ENCODE measurements around the gene GFOD1. TPM values are rescaled to one million over a fixed set of nuclear protein-coding genes. Genes with fewer than 3 reads are reported as not detected.
A peak's percentile ranks its signal among the peaks of the same experiment; 100 is the strongest.

Gene GFOD1
- polyA plus RNA-seq (ENCODE audit: insufficient read length in 3 of 3) = 1 to 10 TPM; 1.7 to 2.2 (median 1.9) TPM
- long read RNA-seq, donor 1 = 0 reads
- long read RNA-seq, donor 2 = 0 reads
- long read RNA-seq, donor 3 = 0 reads
- long read RNA-seq, donor 4 = 0 reads
- long read RNA-seq, donor 5 = 0 reads
- long read RNA-seq, donor 6 = 0 reads
- long read RNA-seq, donor 7 = 0 reads
- long read RNA-seq, donor 8 = 0 reads
- long read RNA-seq, donor 9 = 0 reads
- long read RNA-seq, donor 10 = 0 reads
- long read RNA-seq, donor 11 = 0 reads
- long read RNA-seq, donor 12 = 0 reads
- long read RNA-seq, donor 13 = 0 reads
- long read RNA-seq, donor 14 = 0 reads
- long read RNA-seq, donor 15 = 0 reads
- long read RNA-seq, donor 16, full-length matches to known transcripts = 2 of 2 reads
- long read RNA-seq, donor 16, partial matches to known transcripts = 0 of 2 reads
- long read RNA-seq, donor 16, other reads (novel, unspliced or antisense) = 0 of 2 reads

DNA sequence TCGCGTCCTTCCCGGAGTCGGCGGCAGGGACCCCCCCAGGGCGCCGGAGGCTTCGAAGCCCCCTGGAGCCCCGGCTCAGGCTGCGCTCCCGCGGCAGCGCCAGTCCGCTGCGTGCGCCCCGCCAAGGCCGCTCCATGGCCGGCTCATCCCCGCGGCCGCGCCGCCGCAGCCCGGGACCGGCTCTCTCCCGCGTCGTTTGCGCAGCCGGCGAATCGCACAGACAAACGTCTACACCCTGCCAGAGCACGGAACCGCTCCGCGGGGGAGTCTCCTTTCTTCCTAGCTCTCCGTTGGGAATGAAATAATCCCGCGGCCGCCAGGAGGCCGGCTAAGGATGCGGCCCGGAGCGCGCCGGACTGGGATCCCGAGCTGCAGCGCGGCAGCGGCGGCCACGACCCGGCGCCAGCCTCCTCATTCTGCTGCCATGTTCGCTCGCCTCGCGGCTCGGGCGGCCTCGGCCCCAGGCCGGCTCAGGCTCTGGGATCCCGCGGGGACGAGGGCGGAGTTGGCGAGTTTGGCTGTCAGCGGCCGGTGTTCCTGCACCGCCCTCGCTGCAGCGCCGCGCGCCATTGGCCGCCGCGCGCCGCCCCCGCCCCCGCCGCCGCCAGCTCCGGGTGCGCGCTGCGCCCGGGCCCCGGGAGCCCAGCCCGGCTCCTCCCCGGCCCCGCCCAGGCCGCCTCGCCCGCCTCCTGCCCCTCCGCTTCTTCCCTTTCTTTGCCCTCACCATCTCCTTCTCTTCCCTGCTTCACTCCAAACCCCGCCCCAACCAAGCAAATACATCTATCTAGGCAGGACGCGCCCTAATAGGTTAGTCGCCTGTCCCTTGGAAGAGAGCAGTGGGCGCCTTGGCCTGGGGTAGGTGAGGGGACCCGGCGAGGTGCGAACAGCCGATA is at the start of gene GFOD1:
TSS of gene GFOD1 (minus strand) at position 479 of the 893 bp plus-strand sequence. CDS start 710 bp downstream, outside the sequence.
- DNase-seq (ENCODE audit: extremely low read depth in 1 of 11, low read depth in 9 of 11, low spot score in 4 of 11) = peak in 9 of 11 donors; percentile 33 to 72 (median 66)

DNA sequence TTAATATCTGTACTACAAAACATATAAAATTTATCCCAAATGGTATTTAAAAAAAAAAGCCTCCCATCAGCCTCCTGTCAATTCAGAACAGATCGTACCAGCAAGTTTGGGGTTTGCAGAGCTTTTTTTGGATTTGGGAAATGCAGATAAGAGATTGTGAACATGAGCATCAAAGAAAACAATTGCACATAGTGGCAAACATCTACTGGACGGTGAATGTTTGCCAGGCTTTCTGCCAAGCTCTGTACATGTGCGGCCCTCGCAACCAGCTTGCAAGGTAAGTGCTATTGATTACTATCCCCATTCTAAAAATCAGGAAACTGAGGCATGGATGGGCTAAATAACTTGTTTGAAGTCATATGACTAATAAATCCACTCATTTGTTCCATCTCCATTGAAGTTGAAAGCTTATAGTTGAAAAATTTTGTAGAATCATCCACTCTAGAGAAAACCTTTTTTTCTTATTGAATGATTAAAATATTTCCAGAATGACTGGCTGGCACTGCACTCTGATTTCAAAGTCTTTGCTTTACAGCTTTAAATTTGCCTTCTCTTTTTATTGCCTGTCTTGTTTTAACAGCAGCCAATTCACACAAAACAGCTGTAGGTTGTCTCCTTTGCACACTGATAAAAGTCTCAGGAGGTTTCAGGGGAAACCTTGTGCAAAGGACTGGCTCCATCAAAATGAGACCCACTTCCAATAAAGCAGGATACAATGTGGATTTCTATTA is 49.6 kb upstream of the GFOD1 start:
- no peak for DNase-seq (ENCODE audit: extremely low read depth in 1 of 11, low read depth in 9 of 11, low spot score in 4 of 11)

GRCh38 chr6:13535306-13535705 is 47.9 kb upstream of the GFOD1 start:
- no peak for DNase-seq (ENCODE audit: extremely low read depth in 1 of 11, low read depth in 9 of 11, low spot score in 4 of 11)

- DNase-seq (ENCODE audit: extremely low read depth in 1 of 11, low read depth in 9 of 11, low spot score in 4 of 11) = no peak
Observed at GRCh38 chr6:13534536-13534935, 47.1 kb upstream of the GFOD1 start.

- no peak for DNase-seq (ENCODE audit: extremely low read depth in 1 of 11, low read depth in 9 of 11, low spot score in 4 of 11)
Observed at GRCh38 chr6:13531956-13532355, 44.6 kb upstream of the GFOD1 start.

- no peak for DNase-seq (ENCODE audit: extremely low read depth in 1 of 11, low read depth in 9 of 11, low spot score in 4 of 11)
Observed at GRCh38 chr6:13528777-13529343, 41.5 kb upstream of the GFOD1 start.

GRCh38 chr6:13528232-13528631 is 40.8 kb upstream of the GFOD1 start:
- DNase-seq (ENCODE audit: extremely low read depth in 1 of 11, low read depth in 9 of 11, low spot score in 4 of 11) = no peak

- no peak for DNase-seq (ENCODE audit: extremely low read depth in 1 of 11, low read depth in 9 of 11, low spot score in 4 of 11)
Observed at GRCh38 chr6:13527671-13528056, 40.3 kb upstream of the GFOD1 start.

- no peak for DNase-seq (ENCODE audit: extremely low read depth in 1 of 11, low read depth in 9 of 11, low spot score in 4 of 11)
Observed at GRCh38 chr6:13526727-13527670, 39.6 kb upstream of the GFOD1 start.

- DNase-seq (ENCODE audit: extremely low read depth in 1 of 11, low read depth in 9 of 11, low spot score in 4 of 11) = no peak
Observed at GRCh38 chr6:13526357-13526726, 38.9 kb upstream of the GFOD1 start.

DNA sequence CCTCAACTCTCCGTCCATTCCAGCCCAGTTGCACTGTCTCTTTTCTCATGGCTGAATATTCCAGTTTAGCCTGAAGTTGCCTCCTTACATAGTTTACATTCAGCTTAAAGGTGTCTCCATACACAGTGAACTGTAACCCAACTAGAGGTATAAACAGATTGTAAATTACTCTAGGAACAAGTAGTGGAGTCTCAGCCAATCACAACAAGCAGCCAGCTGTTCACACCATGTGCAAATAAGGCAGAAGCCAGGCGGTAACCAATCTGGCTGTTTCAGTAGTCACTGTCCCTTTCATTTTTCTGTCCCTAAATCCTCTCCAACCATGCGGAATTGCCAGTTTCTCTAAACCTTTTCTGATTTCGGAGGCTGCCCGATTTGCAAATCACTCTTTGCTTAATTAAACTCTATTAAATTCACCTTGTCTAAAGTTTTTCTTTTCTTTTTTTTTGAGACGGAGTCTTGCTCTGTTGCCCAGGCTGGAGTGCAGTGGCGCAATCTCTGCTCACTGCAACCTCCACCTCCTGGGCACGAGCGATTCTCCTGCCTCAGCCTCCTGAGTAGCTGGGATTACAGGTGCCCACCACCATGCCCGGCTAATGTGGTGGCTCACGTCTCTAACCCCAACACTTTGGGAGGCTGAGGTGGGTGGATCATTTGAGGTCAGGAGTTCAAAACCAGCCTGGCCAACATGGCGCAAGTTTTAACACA is 37.6 kb upstream of the GFOD1 start:
- no peak for DNase-seq (ENCODE audit: extremely low read depth in 1 of 11, low read depth in 9 of 11, low spot score in 4 of 11)

DNA sequence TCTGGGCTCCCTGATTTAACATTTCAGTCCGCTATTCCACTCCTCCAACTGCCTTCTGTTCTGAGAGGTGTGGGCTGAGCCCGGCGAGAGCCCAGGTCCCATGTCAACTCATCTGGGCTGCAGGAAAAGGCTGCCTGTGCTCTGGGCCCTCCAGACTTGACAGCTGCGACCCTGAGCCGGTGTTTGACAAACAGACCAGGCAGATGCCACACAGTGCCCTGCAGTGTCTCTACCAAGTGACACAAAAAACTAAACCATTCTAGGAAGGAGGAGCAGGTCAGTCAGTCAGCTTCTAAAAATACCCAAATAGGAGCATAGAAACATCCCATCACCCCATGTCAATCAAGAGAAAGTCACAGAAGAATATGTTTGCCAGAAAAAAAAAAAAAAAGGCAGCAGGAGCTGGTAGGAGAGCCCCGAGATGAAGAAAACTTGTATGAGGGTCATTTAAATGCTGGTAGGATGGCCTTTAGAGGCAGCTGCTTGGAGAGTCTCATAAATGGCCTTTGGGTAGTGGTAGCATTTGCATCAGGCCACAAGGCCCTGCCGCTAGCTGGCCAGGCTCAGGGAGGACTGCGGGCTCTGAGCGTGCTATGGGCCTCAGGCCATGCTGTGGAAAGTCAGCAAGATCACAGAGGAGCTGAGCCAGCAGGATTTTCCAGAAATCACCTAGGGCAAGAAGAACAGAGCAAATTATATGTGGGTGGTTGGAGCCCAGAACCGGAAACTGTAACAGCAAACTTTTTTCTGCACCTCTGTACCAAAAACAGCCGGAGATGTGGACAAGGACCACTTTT is 36.6 kb upstream of the GFOD1 start:
- DNase-seq (ENCODE audit: extremely low read depth in 1 of 11, low read depth in 9 of 11, low spot score in 4 of 11) = no peak

- DNase-seq (ENCODE audit: extremely low read depth in 1 of 11, low read depth in 9 of 11, low spot score in 4 of 11) = no peak
Observed at GRCh38 chr6:13522656-13523055, 35.3 kb upstream of the GFOD1 start.

- DNase-seq (ENCODE audit: extremely low read depth in 1 of 11, low read depth in 9 of 11, low spot score in 4 of 11) = no peak
Observed at GRCh38 chr6:13519839-13520238, 32.4 kb upstream of the GFOD1 start.

GRCh38 chr6:13517116-13517515 is 29.7 kb upstream of the GFOD1 start:
- DNase-seq (ENCODE audit: extremely low read depth in 1 of 11, low read depth in 9 of 11, low spot score in 4 of 11) = no peak

DNA sequence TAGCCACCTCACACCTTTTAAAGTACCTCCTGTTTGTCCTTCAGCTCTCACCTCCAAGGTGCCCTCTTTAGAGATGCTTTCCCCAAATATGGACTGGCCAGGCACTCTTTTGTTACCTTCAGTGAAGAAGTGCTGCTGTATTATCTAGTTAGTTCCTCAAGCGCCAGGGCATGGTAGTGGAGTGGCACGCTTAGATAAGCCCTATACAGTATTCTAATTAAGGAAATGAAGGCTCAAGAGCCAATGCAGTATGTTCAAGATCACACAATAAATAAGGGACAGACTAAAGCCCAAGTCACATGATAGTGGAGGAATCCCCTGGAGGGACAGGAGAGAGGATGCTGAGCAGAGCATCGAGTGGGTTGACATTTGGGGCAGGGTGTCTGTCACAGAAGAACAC is 28.5 kb upstream of the GFOD1 start:
- no peak for DNase-seq (ENCODE audit: extremely low read depth in 1 of 11, low read depth in 9 of 11, low spot score in 4 of 11)
